K562 (cell line): ENCODE data around the gene KRT28. TPM values are rescaled to one million over a fixed set of nuclear protein-coding genes. Genes with fewer than 3 reads are reported as not detected.
A peak's percentile ranks its signal among the peaks of the same experiment; 100 is the strongest.

ENCODE experiments used
- FOXA3 ChIP-seq, 2 experiments: fragments of 450-650 bp in 1 of 2; sonication (generic) in 1 of 2; formaldehyde crosslinking; IDR thresholded peaks in 1 of 2; conservative IDR thresholded peaks in 1 of 2; 2 replicates each; pipeline versions ENCODE4 v1.4.0 to v1.8.0; 2020 to 2022; ENCODE audit warnings: mild to moderate bottlenecking in 2 of 2, missing genetic modification reagents in 1 of 2
- MAZ ChIP-seq, 2 experiments: fragments of 450-650 bp in 1 of 2; sonication (generic) in 1 of 2; formaldehyde crosslinking; IDR thresholded peaks in 1 of 2; conservative IDR thresholded peaks in 1 of 2; 2 replicates each; pipeline versions ENCODE4 v1.4.0 to v1.5.0; 2020; ENCODE audit warnings: mild to moderate bottlenecking in 1 of 2, missing genetic modification reagents in 1 of 2
- MCM2 ChIP-seq: fragments of 450-650 bp; IDR thresholded peaks from 2 replicates; pipeline ENCODE4 v1.6.1; 2017; ENCODE audit warnings: low read depth, mild to moderate bottlenecking
- POLR2G ChIP-seq: fragments of 200-400 bp; formaldehyde crosslinking; IDR thresholded peaks from 2 replicates; pipeline ENCODE4 v1.6.1; 2017; ENCODE audit warnings: low read depth, mild to moderate bottlenecking, antibody characterized with exemption, low read length, moderate library complexity
- RBM17 ChIP-seq: fragments of 200-400 bp; formaldehyde crosslinking; IDR thresholded peaks from 2 replicates; pipeline ENCODE4 v1.6.1; 2017; ENCODE audit warnings: low read depth, mild to moderate bottlenecking, low read length, borderline replicate concordance
- TAF15 ChIP-seq: fragments of 200-400 bp; formaldehyde crosslinking; IDR thresholded peaks from 2 replicates; pipeline ENCODE4 v1.6.1; 2017; ENCODE audit warnings: mild to moderate bottlenecking, low read depth, low read length, moderate library complexity
- XRCC3 ChIP-seq: fragments of 450-650 bp; IDR thresholded peaks from 2 replicates; pipeline ENCODE4 v1.6.1; 2017; ENCODE audit warnings: mild to moderate bottlenecking, moderate library complexity
- ZNF75A ChIP-seq: fragments of 450-650 bp; formaldehyde crosslinking; IDR thresholded peaks from 2 replicates; pipeline ENCODE4 v1.4.0; 2020; ENCODE audit warnings: mild to moderate bottlenecking
- ZZZ3 ChIP-seq: fragments of 450-650 bp; IDR thresholded peaks from 2 replicates; pipeline ENCODE4 v1.6.1; 2016; ENCODE audit warnings: antibody characterized with exemption, mild to moderate bottlenecking, moderate library complexity
- polyA plus RNA-seq, 8 experiments: library from polyadenylated mRNA; depleted of rRNA in 4 of 8; stranded (reverse) in 5 of 8; unstranded in 3 of 8; fragments of >200 nt; fragmentation: Nextera tagmentation in 2 of 8; fragmentation: Illumina TruSeq in 1 of 8; extraction: Ambion mirVana in 2 of 8; extraction: Trizol in 1 of 8; gene quantifications; 2 replicates each; pipeline versions ENCODE4 v1.2.1 to v1.2.3, GENCODE V29; 2011 to 2014; ENCODE audit warnings: inconsistent platforms in 1 of 8, missing spikeins in 1 of 8
- total RNA-seq, 7 experiments: library from RNA; depleted of rRNA in 6 of 7; stranded (reverse); fragments of >200 nt in 6 of 7; fragmentation: Illumina TruSeq in 2 of 7; extraction: Trizol in 2 of 7; gene quantifications; 2 replicates each; pipeline versions ENCODE4 v1.2.1 to v1.2.3, GENCODE V29; 2011 to 2021; ENCODE audit warnings: low replicate concordance in 1 of 7
- TF ChIP-seq, protein P1 (sequence below), 3 experiments: IDR thresholded peaks in 2 of 3; conservative IDR thresholded peaks in 1 of 3; 2 replicates each; pipeline ENCODE4 v1.5.1; 2011 to 2012; ENCODE audit warnings: low read length in 3 of 3, mild to moderate bottlenecking in 3 of 3, control low read depth in 2 of 3, improper control_type of control experiment in 1 of 3, inconsistent platforms in 1 of 3, low read depth in 1 of 3, mixed read lengths in 1 of 3, moderate library complexity in 1 of 3; ENCODE audit not compliant: insufficient read depth in 2 of 3
- TF ChIP-seq, protein P2 (sequence below): fragments of 450-650 bp; formaldehyde crosslinking; IDR thresholded peaks from 2 replicates; pipeline ENCODE4 v1.4.0; 2022; ENCODE audit warnings: missing genetic modification characterization
- TF ChIP-seq, protein P3 (sequence below): IDR thresholded peaks from 2 replicates; pipeline ENCODE4 v1.6.1; 2012; ENCODE audit warnings: low read depth, low read length, improper control_type of control experiment, borderline replicate concordance
- TF ChIP-seq, protein P4 (sequence below): fragments of 250-450 bp; sonication (Bioruptor Pico); IDR thresholded peaks from 2 replicates; pipeline ENCODE4 v1.9.0; 2021; ENCODE audit warnings: mild to moderate bottlenecking

Gene KRT28
- total and polyA plus RNA-seq, 9 of the 15 experiments (the other 6 are each of a cell fraction or from before 2014, with no cell fraction given) = not detected

DNA sequence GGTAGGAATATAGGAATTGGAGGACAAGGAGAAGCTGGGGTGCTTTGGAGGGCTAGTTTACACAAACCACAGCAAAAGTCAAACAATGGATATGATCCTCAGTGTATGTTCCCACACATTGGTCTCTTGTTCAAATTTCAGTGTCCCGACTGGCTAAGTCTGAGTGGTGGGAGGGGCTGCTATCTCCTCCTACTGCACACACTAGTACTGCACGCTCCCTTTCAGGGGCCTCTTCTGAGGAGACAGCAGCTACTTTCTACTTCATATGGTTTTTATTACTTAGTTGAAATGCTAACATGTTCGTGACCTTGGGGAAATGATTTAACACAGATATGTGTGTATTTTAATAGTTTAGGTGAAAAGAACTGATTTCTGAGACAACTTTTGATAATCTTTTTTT is 41.5 kb upstream of the KRT28 start (continued):
- TF ChIP-seq ZZZ3 (no peak), TAF15 (no peak), XRCC3 (no peak), ZNF75A (CRISPR knock-in tag) (no peak), RBM17 (no peak), POLR2G (no peak), MAZ (CRISPR knock-in tag; conservative IDR thresholded peaks at IDR 0.05 in 1 of 2, IDR thresholded peaks at IDR 0.05 in 1 of 2) (0 out of 4 replicates have a peak, but pooled peaks of 1 of the 2 experiments have one; percentile 5), FOXA3 (CRISPR knock-in tag; conservative IDR thresholded peaks at IDR 0.05 in 1 of 2, IDR thresholded peaks at IDR 0.05 in 1 of 2) (no peak), MCM2 (no peak)
- TF ChIP-seq, protein P1, sequence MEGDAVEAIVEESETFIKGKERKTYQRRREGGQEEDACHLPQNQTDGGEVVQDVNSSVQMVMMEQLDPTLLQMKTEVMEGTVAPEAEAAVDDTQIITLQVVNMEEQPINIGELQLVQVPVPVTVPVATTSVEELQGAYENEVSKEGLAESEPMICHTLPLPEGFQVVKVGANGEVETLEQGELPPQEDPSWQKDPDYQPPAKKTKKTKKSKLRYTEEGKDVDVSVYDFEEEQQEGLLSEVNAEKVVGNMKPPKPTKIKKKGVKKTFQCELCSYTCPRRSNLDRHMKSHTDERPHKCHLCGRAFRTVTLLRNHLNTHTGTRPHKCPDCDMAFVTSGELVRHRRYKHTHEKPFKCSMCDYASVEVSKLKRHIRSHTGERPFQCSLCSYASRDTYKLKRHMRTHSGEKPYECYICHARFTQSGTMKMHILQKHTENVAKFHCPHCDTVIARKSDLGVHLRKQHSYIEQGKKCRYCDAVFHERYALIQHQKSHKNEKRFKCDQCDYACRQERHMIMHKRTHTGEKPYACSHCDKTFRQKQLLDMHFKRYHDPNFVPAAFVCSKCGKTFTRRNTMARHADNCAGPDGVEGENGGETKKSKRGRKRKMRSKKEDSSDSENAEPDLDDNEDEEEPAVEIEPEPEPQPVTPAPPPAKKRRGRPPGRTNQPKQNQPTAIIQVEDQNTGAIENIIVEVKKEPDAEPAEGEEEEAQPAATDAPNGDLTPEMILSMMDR (IDR thresholded peaks at IDR 0.05 in 2 of 3, conservative IDR thresholded peaks at IDR 0.05 in 1 of 3; ENCODE audit: insufficient read depth in 2 of 3, low read depth in 1 of 3, low read length in 3 of 3) = 0 out of 6 replicates have a peak, but pooled peaks of 1 of the 3 experiments have one; percentile 6
- TF ChIP-seq, protein P2, sequence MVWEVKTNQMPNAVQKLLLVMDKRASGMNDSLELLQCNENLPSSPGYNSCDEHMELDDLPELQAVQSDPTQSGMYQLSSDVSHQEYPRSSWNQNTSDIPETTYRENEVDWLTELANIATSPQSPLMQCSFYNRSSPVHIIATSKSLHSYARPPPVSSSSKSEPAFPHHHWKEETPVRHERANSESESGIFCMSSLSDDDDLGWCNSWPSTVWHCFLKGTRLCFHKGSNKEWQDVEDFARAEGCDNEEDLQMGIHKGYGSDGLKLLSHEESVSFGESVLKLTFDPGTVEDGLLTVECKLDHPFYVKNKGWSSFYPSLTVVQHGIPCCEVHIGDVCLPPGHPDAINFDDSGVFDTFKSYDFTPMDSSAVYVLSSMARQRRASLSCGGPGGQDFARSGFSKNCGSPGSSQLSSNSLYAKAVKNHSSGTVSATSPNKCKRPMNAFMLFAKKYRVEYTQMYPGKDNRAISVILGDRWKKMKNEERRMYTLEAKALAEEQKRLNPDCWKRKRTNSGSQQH = no peak
- TF ChIP-seq, protein P3, sequence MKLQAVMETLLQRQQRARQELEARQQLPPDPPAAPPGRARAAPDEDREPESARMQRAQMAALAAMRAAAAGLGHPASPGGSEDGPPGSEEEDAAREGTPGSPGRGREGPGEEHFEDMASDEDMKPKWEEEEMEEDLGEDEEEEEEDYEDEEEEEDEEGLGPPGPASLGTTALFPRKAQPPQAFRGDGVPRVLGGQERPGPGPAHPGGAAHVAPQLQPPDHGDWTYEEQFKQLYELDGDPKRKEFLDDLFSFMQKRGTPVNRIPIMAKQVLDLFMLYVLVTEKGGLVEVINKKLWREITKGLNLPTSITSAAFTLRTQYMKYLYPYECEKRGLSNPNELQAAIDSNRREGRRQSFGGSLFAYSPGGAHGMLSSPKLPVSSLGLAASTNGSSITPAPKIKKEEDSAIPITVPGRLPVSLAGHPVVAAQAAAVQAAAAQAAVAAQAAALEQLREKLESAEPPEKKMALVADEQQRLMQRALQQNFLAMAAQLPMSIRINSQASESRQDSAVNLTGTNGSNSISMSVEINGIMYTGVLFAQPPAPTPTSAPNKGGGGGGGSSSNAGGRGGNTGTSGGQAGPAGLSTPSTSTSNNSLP = no peak
- TF ChIP-seq, protein P4, sequence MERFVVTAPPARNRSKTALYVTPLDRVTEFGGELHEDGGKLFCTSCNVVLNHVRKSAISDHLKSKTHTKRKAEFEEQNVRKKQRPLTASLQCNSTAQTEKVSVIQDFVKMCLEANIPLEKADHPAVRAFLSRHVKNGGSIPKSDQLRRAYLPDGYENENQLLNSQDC (CRISPR knock-in tag) = no peak
